Mesendoderm (in vitro differentiated cells): ENCODE data around the gene ADAM8.

Source experiments
- DNase-seq: peaks from one replicate; pipeline ENCODE4 v3.0.0; 2013
- H2AK5ac ChIP-seq: 2 replicates; pipeline ENCODE4 v1.6.1; 2013; ENCODE audit warnings: low read length, inconsistent platforms
- H2BK120ac ChIP-seq: 2 replicates; pipeline ENCODE4 v1.6.1; 2013; ENCODE audit warnings: low read depth, mild to moderate bottlenecking, low read length, moderate library complexity, mixed read lengths
- H2BK15ac ChIP-seq: replicated peaks from 2 replicates; pipeline ENCODE4 v1.6.1; 2013; ENCODE audit warnings: low read depth, mild to moderate bottlenecking, moderate library complexity
- H2BK5ac ChIP-seq: 2 replicates; pipeline ENCODE4 v1.6.1; 2013; ENCODE audit warnings: low read length, inconsistent platforms
- H3K18ac ChIP-seq: 2 replicates; pipeline ENCODE4 v1.6.1; 2013; ENCODE audit warnings: mild to moderate bottlenecking, low read length, mixed read lengths
- H3K23ac ChIP-seq: one replicate; pipeline ENCODE4 v1.6.1; 2013; ENCODE audit warnings: low read length
- H3K27ac ChIP-seq: 2 replicates; pipeline ENCODE4 v1.5.1; 2013; ENCODE audit warnings: low read depth, mild to moderate bottlenecking, inconsistent platforms, low read length, moderate library complexity
- H3K27me3 ChIP-seq: 2 replicates; pipeline ENCODE4 v1.6.1; 2013; ENCODE audit warnings: low read length, control low read depth, mild to moderate bottlenecking, inconsistent platforms; ENCODE audit not compliant: insufficient read depth, poor library complexity
- H3K36me3 ChIP-seq: 2 replicates; pipeline ENCODE4 v1.6.1; 2013; ENCODE audit warnings: low read length, inconsistent platforms; ENCODE audit not compliant: control insufficient read depth, insufficient read depth
- H3K4ac ChIP-seq: one replicate; pipeline ENCODE4 v1.6.1; 2013; ENCODE audit warnings: low read depth, mild to moderate bottlenecking, low read length, moderate library complexity
- H3K4me1 ChIP-seq: 2 replicates; pipeline ENCODE4 v1.6.1; 2013; ENCODE audit warnings: low read depth, low read length, inconsistent platforms; ENCODE audit not compliant: control insufficient read depth
- H3K4me2 ChIP-seq: 2 replicates; pipeline ENCODE4 v1.6.1; 2013; ENCODE audit warnings: low read length
- H3K4me3 ChIP-seq: 2 replicates; pipeline ENCODE4 v1.5.1; 2013; ENCODE audit warnings: mild to moderate bottlenecking, low read length
- H3K56ac ChIP-seq: one replicate; pipeline ENCODE4 v1.6.1; 2013; ENCODE audit warnings: low read length
- H3K79me1 ChIP-seq: 2 replicates; pipeline ENCODE4 v1.6.1; 2013; ENCODE audit warnings: low read length, inconsistent platforms
- H3K79me2 ChIP-seq: 2 replicates; pipeline ENCODE4 v1.6.1; 2013; ENCODE audit warnings: mild to moderate bottlenecking, low read length; ENCODE audit not compliant: control insufficient read depth, insufficient read depth
- H3K9ac ChIP-seq: 2 replicates; pipeline ENCODE4 v1.6.1; 2013; ENCODE audit warnings: low read length, inconsistent platforms
- H4K5ac ChIP-seq: one replicate; pipeline ENCODE4 v1.6.1; 2013; ENCODE audit warnings: low read length
- H4K8ac ChIP-seq: one replicate; pipeline ENCODE4 v1.6.1; 2013; ENCODE audit warnings: low read depth, mild to moderate bottlenecking, control low read depth, low read length, moderate library complexity
- WGBS: extraction: QIAGEN DNeasy Blood & Tissue Kit; methylation state at CpG from one replicate; pipeline ENCODE4 v1.1.7; 2013; ENCODE audit warnings: low lambda C conversion rate, missing lambda C conversion rate; ENCODE audit not compliant: insufficient coverage; ENCODE audit errors: extremely low coverage; 5-methylcytosine and 5-hydroxymethylcytosine counted together

The ADAM8 gene

DNA sequence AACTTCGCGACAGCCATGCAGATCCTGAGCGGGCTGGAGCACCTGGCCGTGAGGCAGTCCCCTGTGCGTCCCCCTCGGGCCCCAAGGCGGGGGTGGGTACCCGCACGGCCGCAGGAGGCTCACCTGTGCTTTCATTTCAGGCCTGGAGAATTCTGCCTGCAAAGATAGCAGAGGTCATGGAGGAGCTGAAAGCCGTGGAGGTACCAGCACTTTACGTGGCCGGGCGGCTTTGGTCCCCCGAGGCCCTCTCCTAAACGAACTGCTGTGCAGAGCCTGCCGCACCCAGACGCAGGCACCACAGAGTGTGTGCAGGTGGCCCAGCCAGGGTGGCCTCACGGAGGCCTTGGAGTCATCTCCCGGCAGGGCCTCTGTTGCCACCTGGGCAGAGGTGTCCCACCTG is 57.8 kb downstream of the ADAM8 start:
- Histone ChIP-seq H2BK5ac (no peak overlapping the region), H2BK15ac (no peak overlapping the region), H2BK120ac (no peak overlapping the region), H3K4me1 (no peaks in the 10 kb centered on the region), H3K79me2 (no peaks in the 10 kb centered on the region), H3K4me3 (no peak overlapping the region), H3K4ac (no peak overlapping the region), H4K8ac (no peak overlapping the region), H2AK5ac (no peak overlapping the region), H3K23ac (no peak overlapping the region), H3K36me3 (no peaks in the 10 kb centered on the region), H3K18ac (no peak overlapping the region), H3K56ac (no peak overlapping the region), H3K27me3 (no peaks in the 10 kb centered on the region), H3K79me1 (no peaks in the 10 kb centered on the region), H3K9ac (no peak overlapping the region), H3K4me2 (no peak overlapping the region), H4K5ac (no peak overlapping the region), H3K27ac (no peak overlapping the region)
- DNase-seq = no peak
- WGBS = no CpG with 5 or more reads among the region's 20 CpGs

DNA sequence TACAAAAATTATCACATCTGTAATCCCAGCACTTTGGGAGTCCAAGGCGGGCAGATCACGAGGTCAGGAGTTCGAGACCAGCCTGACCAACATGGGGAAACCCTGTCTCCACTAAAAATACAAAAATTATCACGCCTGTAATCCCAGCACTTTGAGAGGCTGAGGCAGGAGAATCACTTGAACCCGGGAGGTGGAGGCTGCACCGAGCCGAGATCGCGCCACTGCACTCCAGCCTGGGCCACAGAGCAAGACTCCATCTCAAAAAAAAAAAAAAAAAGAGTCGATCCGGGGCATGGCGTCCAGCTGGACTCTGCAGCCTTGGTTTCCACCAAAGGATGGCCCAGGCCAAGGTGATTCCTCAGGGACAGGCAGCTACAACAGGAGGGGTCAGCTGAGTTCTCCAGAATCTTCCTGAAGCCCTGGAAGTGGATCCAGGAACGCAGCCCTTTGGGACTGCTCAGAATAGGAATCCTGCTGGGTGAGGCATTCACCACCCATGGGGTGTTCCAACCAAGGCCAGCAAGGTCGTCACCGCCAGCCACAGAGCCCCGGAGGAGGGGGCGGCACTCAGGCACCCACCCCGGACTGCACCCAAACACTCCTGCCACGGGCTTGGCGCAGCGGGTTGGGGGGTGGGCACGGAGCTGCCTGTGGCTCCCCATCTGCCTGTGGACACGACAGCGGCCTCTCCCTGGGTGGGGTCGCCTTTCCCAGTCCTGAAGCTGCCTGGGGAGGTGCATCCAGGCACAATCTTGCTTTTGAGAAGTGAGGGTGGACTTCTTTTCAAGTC is 58.7 kb downstream of the ADAM8 start:
- H3K79me1 ChIP-seq = no peaks in the 10 kb centered on the region
- no peaks in the 10 kb centered on the region for H3K36me3 ChIP-seq
- H4K5ac ChIP-seq = no peak overlapping the region
- no peak overlapping the region for H2AK5ac ChIP-seq
- no peak overlapping the region for H3K9ac ChIP-seq
- H3K4ac ChIP-seq = no peak overlapping the region
- no peaks in the 10 kb centered on the region for H3K4me1 ChIP-seq
- H2BK5ac ChIP-seq = no peak overlapping the region
- H2BK120ac ChIP-seq = no peak overlapping the region
- H3K79me2 ChIP-seq = no peaks in the 10 kb centered on the region
- H3K56ac ChIP-seq = no peak overlapping the region
- H3K4me3 ChIP-seq = no peak overlapping the region
- H3K23ac ChIP-seq = no peak overlapping the region
- H3K18ac ChIP-seq = no peak overlapping the region
- H3K27ac ChIP-seq = no peak overlapping the region
- no peak overlapping the region for H3K4me2 ChIP-seq
- H4K8ac ChIP-seq = no peak overlapping the region
- WGBS = no CpG with 5 or more reads among the region's 25 CpGs
- H2BK15ac ChIP-seq = no peak overlapping the region
- DNase-seq = no peak
- no peaks in the 10 kb centered on the region for H3K27me3 ChIP-seq

DNA sequence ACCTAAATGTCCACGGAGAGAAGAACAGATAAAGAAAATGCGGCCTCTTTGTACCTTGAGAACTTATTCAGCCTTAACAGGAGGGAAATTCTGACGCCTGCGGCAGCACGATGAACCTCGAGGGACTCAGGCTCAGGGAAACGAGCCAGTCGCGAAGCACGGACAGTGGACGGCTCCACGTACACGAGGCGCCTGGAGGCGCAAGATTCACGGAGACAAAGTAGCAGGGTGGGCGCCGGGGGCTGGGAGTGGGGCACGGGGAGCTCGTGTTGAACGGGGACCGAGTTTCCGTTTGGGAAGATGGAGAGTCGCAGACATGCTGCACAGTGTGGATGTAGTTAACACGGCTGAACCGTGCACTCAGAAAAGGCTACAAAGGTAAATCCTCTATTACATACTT is 59.9 kb downstream of the ADAM8 start:
- H3K4me3 ChIP-seq = no peak overlapping the region
- H3K27me3 ChIP-seq = no peaks in the 10 kb centered on the region
- no CpG with 5 or more reads among the region's 26 CpGs for WGBS
- no peak overlapping the region for H3K56ac ChIP-seq
- no peak overlapping the region for H3K4me2 ChIP-seq
- H3K79me2 ChIP-seq = no peaks in the 10 kb centered on the region
- no peak overlapping the region for H4K5ac ChIP-seq
- H2BK15ac ChIP-seq = no peak overlapping the region
- H3K4ac ChIP-seq = no peak overlapping the region
- H2AK5ac ChIP-seq = no peak overlapping the region
- DNase-seq = no peak
- H3K4me1 ChIP-seq = no peaks in the 10 kb centered on the region
- H4K8ac ChIP-seq = no peak overlapping the region
- H3K18ac ChIP-seq = no peak overlapping the region
- no peak overlapping the region for H2BK120ac ChIP-seq
- no peak overlapping the region for H2BK5ac ChIP-seq
- H3K9ac ChIP-seq = no peak overlapping the region
- H3K23ac ChIP-seq = no peak overlapping the region
- no peaks in the 10 kb centered on the region for H3K36me3 ChIP-seq
- H3K79me1 ChIP-seq = no peaks in the 10 kb centered on the region
- no peak overlapping the region for H3K27ac ChIP-seq

- H3K79me2 ChIP-seq = no peaks in the 10 kb centered on the region
- no peak overlapping the region for H2BK15ac ChIP-seq
- H3K23ac ChIP-seq = no peak overlapping the region
- no peaks in the 10 kb centered on the region for H3K36me3 ChIP-seq
- H3K27ac ChIP-seq = no peak overlapping the region
- no peak overlapping the region for H4K8ac ChIP-seq
- no peak overlapping the region for H3K9ac ChIP-seq
- no peak overlapping the region for H2BK5ac ChIP-seq
- no peak overlapping the region for H3K4ac ChIP-seq
- H3K27me3 ChIP-seq = no peaks in the 10 kb centered on the region
- no CpG with 5 or more reads among the region's 27 CpGs for WGBS
- no peak overlapping the region for H3K4me3 ChIP-seq
- no peak overlapping the region for H3K18ac ChIP-seq
- H3K79me1 ChIP-seq = no peaks in the 10 kb centered on the region
- no peak overlapping the region for H2AK5ac ChIP-seq
- no peaks in the 10 kb centered on the region for H3K4me1 ChIP-seq
- H4K5ac ChIP-seq = no peak overlapping the region
- DNase-seq = no peak
- H2BK120ac ChIP-seq = no peak overlapping the region
- no peak overlapping the region for H3K4me2 ChIP-seq
- H3K56ac ChIP-seq = no peak overlapping the region
Measured at GRCh38 chr10:133215586-133215985, 61.1 kb downstream of the ADAM8 start.

DNA sequence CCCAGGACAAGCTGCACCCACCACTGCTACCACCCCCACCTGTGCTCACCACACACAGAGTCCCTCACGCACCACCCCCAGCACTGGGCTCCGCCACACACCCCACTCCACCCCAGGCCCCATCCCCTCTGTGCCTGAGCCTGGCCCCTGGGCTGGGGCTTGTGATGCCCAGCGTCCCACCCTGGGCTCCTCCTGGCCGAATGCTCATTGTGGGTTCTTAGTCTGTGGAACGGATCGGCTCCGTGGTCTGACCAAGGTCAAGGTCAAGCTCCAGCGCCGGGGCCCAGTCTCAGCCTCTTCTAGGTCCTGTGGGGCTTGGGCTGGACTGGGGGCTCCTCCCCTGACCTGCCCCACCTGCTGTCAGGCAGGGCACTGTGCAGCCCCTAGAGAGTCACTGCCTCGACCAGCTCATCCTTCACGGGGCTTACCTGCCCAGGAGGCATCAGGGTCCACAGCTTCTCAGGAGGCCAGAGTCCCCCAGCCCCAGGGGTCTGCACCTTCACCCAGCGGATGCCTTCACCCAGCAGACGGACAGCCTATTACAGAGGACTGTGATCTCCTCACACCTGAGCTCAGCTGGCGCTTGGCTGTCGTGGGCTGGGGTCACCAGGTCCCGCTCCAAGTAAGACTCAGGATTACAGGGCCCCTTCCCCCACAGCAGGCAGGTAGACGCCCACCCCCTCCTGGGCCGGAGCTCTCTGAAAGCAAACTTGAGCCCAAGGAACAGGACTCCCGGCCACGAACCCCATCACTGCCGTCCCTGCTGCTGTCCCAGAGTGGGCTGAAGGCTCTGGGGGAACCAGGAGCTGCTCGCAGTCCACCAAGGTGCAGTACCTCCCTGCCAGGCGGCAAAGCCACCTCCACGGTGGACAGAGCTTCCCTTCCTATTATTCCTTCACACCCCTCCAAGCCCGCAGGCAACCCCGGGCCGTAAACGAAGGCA is 61.9 kb downstream of the ADAM8 start:
- Histone ChIP-seq H2AK5ac (no peak overlapping the region), H4K5ac (no peak overlapping the region), H3K9ac (no peak overlapping the region), H4K8ac (no peak overlapping the region), H3K79me1 (no peaks in the 10 kb centered on the region), H3K4me1 (no peaks in the 10 kb centered on the region), H3K27me3 (no peaks in the 10 kb centered on the region), H3K56ac (no peak overlapping the region), H3K4me2 (no peak overlapping the region), H2BK120ac (no peak overlapping the region), H3K36me3 (no peaks in the 10 kb centered on the region), H3K18ac (no peak overlapping the region), H3K27ac (no peak overlapping the region), H3K4me3 (no peak overlapping the region), H3K23ac (no peak overlapping the region), H2BK5ac (no peak overlapping the region), H3K79me2 (no peaks in the 10 kb centered on the region), H2BK15ac (no peak overlapping the region), H3K4ac (no peak overlapping the region)
- no peak for DNase-seq
- WGBS = no CpG with 5 or more reads among the region's 28 CpGs
